Measurements from ENCODE around the gene ULK2.
"Not testable (repeated sequence)": the region's sequence is repeated elsewhere in the genome, so short reads cannot be mapped to it uniquely, and the experiment has no call there.

The ULK2 gene

DNA sequence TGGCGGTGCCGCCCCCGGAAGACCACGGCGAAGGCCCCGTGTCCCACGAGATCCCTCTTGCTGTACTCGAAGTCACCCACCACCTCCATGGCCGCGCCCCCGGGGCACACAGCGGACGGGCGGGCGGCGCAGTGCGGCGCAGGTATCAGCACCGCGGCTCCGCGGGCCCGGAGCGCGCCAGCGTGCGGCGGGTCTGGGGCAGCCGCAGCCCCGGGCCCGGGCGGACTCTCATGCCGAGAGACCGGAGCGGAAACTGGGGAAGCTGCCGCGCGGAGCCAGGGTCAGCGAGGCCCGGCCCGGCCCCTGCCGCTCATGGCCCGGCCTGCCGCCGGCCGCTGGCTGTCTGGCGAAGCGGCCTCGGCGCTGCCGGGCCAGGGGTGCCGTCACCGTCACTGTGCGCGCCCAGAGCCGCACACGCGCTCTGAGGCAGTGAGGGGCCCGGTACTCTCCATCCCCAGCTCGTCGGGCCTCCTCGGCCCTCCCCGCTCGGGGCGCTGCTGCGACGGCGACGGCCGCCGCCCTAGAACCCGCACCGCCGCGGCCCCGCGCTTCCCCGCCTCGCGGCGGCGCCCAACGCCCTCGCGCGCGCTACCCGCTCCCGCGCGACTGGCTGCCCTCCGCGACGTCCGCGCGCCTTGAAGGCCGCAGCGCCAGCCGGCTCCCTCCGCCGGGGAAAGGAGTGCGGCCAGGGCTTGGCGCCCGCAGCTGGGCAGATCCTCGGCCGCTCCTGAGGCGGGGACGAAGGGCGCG lies at the start of gene ULK2:
Gene ULK2, minus strand, starts transcription at position 608 of the 750 bp plus-strand sequence. Its CDS starts 519 bp downstream, at position 89.
- peak; percentile 52 to 82 for DNase-seq

DNA sequence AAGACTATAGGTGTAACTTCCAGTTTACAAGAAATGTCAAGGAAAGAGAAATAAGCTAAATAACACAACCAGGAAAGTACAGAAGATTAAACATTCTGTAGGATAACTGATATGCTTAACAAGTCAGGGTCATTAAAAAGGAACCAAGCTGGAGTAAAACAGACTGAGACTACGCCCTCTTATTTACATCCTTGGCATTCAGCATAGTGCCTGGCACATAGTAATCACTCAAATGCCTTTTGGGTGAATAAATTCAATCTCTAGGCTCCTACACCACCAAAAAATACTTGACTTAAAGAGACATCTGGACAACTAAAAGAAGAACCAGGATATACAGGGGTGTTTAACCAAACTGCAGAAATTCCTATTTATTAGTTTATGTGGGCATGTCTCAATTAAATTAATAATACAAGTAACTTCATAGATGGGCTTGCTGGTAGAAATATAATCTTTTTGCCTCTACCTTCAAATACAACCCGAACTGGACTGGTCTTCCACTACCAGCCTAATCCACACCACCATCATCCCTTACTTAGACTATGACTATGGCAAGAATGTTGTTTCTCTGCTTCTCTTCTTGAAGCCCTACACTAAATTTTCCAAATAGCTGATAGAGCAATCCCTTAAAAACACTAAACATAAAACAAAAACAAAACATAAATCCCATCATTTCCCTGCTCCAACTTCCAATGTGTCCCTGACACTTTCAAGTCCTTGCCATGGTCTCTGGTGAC lies 47.7 kb upstream of the ULK2 start:
- DNase-seq, result no peak

DNA sequence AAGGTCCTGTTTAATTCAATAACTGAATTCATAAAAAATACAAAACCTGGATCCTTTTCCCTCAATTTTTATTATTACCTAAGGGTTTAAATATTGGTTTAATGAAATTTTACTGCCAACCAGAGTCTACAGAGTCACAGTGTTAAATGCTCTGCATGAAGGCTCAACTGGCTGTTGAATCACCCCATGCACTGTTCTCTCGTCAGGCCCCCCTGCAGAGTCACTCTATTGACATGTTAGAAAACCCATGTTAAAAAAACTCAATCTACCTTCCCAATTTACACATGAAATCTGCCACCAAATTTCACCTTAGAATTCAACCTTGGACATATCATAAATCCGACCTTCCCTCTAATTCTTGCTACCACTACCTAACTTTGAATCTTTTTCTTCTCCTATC lies 43.3 kb upstream of the ULK2 start:
- no peak for DNase-seq

DNA sequence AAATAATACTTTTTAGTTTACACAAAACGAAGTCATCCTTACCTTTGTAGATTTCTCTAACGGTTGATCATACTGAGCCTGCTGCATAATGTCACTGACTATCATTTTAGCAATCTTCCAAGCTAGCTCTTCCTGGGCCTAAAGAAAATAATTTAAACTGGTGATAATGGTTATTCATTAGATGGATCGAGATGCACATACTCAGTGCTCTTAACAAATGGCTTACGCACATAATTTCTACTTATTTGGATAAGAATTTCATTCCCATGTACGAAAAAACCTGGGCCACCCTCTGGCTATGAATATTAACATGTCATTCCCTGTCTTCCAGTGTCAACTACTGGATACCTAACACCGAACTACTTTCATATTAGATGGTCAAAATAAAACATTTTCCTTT lies 41.4 kb upstream of the ULK2 start:
- no peak for DNase-seq

DNA sequence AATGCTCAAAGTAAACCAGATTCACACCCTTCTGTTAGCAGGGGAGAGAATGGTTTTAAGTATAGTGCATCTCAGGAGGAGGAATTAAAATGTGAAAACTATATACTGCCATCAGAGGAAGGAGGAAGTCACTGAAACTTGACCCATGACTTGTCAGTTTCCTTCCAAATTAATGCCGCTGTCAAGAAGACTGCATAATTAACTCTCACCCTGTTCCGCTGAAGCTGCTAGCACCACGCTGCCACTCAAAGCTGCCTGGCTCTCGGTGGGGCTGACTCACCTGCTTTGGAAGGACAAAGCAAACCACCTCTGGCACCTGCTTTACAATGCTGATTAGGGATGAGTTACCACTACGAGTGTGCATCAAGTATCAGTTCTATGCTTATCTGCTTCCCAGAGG lies 37.8 kb upstream of the ULK2 start:
- no peak for DNase-seq

DNA sequence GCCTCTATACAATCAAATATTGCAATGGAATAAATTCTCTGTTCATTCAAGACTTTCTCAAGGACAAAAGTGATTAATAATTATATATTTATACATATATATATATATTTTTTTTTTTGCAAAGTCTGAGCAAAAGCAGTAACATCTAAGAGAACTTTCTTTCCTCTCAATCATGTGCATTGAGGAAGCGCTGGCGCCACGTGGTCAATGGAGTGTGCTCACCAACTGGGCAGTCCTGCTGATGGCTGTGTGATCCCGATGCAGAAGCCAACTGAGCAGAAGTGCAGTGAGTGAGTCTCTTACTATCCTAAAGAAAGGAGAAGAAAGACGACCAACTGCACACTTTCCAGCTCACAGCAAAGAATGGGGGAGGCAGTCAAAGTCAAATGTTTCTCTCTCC lies 37.2 kb upstream of the ULK2 start:
- no peak for DNase-seq

DNA sequence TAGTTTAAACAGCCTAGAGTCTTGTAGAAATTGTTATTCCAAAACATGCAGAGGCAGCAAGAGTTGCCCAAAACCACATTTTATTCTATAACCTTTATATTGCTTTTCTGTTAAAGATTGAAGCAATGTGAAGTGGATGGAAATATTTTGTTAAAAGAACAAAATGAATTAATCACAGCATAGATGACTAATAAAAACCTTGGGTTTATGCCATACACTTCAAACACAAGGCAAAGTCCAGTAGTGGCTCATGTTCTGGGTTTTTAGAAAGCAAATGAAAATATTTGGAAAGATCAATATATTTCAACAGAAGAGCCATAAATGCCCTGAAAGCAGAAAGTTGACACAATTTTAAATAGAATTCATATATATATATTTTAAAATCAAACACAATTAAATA lies 36.7 kb upstream of the ULK2 start:
- no peak for DNase-seq

DNA sequence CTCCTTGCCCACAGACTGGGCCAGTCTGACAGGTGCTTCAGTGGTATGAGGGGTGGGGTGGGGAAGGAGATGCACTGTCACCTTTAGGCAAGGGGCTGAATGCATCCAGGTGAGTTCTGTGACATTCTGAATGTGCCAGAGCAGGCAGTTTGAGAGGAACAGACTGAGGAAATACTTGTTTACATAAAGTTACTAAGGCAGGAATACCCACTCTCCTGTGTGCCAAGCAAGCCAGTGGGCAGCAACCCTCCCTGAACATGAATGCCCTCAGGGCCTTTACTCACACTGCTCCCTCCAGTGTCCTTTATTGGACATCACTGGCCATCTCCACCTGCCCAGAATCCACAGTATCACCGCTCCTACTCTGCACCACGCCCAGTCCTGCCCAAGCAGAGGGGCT lies 33.1 kb upstream of the ULK2 start:
- DNase-seq, result no peak

DNA sequence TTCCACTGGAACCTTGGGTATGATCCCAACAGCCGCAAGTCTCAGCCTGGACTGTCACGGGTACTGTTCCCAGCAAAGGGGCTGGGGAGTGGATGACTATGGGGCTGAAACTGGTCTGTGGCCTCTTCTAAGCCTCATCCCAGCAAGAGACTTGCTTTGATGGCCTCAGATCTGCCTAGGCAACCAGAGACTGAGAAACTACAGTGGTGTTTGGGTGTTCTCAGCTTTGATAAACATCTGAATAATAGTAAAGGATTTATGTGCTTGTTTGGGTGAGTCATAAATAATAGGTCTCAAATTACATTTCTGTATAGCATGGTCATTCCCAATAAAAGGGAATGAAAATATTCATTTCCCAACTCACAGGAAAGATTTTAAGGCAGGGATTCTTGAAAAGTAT lies 30.2 kb upstream of the ULK2 start:
- DNase-seq, result no peak

DNA sequence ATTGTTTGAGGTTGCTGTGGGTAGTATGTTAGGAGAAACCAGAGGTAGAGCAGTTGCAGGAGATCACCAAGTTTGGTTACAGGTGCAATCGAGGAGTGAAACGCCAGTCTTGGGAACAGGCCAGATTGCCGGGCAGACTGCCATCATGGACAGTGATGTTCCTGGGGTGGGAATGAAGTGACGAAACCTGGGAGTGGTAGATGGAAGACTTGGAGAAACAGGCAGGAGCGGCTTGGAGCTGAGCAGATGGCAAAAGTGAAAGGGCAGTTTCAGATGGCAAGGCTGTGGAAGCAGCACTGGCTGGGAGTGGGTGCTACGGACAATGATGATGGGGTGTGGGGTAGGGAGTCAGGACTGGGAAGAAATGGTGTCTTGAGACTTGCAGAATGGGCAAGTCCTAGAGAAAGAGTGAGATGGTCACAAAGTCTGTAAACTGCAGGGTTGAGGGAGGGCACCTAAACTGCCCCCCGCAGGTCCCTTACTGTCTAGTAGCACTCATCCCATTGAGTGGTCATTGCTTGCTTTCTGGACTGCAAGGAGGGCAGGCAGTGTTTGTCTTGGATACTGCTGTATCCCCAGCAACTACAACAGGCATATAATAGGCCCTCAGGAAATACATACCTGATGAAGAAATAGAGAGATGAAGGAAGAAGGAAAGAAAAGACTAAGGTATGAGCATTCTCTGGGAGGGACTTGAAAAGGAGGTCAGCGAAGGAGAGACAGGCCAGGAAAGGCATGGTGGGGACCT lies 29.5 kb upstream of the ULK2 start:
- no peak for DNase-seq

DNA sequence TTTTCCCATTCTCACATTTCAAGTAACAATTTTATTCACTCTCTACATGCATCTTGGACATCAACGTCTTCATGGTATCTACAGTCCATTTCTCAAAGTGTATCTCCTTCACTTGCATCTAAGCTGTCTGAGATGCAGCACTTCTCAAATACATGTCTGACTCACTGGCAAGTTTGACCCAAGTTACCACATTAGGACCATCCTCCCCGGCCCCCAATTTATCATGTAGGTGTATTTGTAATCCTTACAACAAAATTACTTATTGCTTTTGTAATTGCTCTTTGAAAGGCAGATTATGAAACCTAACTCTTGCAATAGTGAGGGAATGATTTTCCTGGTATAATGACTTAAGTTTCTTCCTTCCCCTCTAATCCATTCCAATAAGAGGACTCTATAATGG lies 28.9 kb upstream of the ULK2 start:
- DNase-seq, result no peak

DNA sequence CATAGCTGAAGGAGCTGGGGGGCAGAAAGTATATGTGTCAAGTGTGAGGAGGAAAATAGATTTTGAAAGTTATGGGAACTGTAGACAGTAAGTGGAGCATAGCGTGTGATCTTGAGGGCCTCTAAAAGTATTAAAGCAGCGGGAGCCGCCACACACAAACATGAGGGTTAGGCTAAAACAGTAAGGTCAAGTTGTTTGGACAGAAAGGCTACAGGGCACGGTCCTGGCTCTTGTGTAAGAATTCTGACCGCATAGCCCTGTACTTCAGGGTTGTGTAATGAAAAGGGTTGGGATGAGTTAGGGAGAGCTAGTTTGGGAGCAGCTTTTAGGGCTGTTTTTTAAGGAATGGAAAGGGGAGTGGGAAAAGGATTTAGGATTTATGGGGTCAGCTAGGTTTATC lies 22.8 kb upstream of the ULK2 start:
- DNase-seq, result not testable (repeated sequence)

DNA sequence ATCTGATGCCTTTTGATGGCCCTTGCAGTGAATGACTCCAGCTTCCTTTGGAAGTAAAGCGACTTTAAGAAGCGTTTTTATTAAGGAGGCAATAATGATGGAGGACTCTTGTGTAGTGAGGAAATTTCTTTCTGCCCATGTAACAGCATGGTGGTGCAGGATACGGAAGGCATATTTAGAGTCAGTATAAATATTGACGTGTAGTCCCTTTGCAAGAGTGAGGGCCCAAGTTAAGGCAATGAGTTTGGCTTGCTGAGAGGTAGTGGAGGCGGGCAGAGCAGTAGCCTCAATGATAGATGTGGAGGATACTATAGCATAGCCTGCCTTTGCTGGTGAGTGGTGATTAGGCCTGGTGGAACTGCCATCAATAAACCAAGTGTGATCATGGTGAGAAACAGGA lies 22.3 kb upstream of the ULK2 start:
- not testable (repeated sequence) for DNase-seq

DNA sequence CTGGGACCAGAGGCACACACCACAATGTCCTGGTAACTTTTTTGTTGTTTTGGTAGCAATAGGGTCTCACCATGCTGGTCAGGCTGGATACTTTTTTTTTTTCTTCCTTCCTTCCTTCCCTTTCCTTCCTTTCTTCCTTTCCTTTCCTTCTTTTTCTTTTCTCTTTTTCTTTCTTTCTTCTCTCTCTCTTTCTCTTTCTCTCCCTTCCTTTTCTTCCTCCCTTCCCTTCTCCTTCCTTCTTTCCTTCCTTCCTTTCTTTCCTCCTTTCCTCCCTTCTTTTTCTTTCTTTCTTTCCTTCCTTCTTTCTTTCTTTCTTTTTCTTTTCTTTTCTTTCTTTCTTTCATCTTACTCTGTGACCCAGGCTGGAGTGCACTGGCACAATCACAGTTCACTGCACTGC lies 18.4 kb upstream of the ULK2 start:
- DNase-seq, result no peak

DNA sequence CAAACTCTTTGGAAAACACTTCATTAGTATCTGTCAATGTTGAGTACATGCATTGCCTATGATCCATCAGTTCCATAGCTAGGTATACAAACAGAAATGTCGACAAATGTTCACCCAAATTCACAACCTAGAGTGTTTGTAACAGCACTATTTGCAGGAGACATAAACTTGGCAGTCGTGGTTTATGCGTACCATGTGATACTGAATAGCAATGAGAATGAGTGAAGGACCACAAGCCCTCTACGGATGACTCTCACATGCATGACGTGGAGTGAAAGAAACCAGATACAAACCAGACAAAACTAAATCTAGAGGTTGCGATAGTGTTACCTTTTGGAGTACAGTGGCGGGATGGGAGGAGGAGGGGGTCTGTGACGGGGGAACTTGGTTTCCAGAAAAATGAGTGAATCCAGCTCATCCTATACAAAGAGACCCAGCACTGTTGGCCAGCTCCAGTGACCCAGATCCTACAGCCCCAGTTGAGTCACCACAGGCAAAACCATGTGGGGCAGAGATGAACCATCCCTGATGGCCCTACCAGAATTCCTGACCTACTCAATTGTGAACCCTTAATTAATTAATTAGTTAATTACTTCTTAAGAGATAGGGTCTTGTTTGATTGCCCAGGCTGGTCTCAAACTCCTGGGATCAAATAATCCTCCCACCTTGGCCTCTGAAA lies 15.9 kb upstream of the ULK2 start:
- DNase-seq, result no peak

DNA sequence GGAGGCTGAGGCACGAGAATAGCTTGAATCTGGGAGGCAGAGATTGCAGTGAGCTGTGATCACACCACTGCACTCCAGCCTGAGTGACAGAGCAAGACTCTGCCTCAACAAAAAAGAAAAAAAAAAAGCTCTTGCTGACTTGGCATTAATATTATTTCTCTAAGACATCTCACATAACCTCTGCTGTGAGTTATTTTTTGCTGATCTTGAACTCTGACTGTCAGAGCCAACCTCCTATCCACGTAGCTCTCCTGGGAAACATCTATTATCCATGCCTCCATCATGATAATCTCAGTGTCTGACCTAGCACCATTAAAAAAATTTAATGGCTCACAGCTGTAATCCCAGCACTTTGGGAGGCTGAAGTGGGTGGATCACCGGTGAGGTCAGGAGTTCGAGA lies 12.7 kb upstream of the ULK2 start:
- DNase-seq, result no peak

DNA sequence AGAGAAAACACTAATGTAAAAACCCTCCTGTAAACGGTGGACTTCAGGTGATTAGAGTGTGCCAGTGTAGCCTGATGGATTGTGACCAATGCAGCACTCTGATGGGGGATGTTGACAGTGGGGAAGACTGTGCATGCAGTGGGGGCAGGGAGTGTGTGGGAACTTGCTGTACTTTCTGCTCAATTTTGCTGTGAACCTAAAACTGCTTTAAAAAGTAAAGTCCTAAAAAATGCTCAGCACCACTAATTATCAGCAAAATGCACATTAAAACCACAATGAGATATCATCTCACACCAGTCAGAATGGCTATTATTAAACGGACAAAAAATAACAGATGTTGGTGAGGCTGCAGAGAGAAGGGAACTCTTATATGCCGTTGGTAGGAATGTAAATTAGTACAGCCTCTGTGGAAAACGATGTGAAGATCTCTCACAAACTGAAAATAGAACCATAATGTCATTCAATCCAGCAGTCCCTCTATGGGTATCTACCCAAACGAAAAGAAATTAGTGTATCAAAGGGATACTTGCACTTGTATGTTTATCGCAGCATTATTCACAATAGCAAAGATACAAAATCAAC lies 9.7 kb upstream of the ULK2 start:
- no peak for DNase-seq

DNA sequence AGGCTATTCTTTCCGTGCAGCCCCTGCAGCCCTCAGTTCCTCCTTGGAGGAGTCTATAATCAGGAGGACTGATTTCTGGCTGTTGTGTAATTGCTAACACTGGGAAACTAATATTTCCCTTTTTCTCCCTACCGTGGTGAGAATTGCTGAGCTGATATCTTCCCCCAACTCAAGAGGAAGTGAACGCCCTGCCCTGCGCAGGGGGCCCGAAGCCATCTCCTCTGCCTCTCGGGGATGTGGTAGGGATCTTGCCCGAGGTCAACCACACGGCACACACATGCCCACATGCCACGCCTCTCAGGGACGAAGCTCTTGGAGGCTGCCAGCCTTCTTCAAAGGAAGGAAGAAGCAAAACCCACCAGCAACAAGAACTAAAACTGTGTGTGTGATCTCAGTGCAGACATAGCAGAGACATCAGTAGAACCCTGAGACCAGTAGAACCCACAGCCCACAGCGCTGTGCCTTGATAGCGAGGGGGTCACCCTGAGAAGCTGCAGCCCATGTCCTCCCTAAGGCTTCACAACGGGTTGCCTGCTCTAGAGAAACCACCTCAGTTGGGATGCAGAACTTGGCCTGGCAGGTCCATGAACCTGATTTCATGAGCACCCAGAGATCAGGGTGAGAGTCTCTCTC lies 8.9 kb upstream of the ULK2 start:
- no peak for DNase-seq

DNA sequence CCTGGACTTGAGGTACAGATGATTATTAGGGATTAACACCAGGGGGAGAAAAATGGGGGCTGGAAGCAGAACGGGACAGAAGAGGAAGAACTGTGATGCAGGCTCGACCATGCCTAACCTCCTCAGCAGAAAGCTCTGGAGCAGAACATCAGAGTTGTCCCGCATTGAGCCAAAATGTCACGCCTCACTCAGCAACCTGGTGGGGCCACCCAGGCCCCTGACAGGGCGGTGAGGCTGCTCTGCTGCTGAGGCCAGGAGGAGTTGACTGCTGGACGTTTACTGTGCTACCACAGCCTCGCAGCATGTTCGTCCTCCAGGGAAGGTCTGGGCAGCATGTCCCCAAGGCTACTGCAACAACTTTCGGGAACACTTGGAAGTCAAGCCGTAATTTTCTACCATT lies 6.5 kb upstream of the ULK2 start:
- no peak for DNase-seq

DNA sequence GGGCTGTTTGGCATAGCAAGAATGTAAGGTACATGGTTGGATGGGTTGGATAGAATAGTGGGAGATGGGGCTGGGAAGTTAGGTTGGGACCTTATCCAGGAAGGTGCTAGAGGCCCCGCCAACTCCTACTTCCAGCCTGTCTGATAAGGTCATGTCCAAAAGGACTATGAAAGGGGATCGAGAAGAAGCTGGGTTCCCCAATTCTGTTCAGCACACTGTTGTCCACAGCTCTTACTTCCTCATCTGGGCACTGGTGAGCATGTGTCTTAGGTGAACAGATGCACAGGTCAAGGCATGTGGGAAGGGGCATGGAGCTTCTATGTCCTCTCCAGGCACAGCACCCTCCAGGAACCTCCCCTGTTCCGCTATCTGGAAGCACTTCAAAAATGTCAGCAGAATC lies 5.6 kb upstream of the ULK2 start:
- no peak for DNase-seq

DNA sequence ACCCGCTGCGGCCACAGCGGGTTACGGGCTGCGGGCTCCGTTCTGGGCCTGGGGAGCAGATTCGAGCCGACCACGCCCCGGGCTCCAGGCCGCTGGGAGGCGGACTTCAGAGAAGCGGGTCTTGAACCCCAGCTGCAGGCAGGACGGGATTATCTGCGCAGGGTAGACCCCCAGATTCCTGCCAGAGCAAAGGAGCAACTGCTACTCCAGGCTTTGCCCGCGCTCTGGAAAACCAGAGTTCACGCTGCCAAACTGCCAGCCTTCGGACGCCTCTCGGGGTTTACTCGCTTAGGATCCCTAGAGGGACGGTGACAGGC lies 301 bp upstream of the ULK2 start:
- DNase-seq, result no peak

DNA sequence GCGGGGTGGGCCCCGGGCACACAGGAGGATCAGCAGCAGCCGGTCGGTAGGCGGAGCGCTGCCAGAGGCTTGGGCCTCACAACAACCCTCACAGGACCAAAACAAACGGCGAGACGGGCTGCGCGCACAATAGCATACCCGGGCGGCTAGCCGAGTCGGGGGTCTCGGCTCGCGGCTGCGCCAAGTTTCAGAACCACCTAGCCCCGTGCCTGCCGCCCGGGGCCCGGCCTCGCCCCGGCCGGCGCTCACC lies 732 bp downstream of the ULK2 start:
- peak; percentile 15 to 29 for DNase-seq

DNA sequence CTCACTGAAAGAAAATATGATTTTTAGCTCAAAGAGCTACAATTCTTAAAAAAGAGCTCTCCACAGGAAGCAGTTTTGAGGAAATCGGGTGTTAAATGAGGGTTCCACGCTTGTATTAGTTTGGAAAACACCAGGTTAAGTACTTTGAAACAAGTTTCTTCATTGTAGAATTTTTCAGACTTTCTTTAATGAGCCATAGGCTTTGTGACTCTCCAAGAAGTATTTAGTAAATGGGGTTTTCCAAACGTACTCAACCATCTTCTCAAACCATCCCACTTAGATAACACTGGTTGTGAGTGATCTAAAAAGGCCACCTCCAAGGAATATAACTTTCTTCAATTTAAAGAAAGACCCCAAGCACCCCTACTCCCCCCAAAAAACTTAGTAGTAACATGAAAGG lies 2.7 kb downstream of the ULK2 start:
- DNase-seq, result no peak
